Measurements from ENCODE around the gene TMEM186.

Gene TMEM186

DNA sequence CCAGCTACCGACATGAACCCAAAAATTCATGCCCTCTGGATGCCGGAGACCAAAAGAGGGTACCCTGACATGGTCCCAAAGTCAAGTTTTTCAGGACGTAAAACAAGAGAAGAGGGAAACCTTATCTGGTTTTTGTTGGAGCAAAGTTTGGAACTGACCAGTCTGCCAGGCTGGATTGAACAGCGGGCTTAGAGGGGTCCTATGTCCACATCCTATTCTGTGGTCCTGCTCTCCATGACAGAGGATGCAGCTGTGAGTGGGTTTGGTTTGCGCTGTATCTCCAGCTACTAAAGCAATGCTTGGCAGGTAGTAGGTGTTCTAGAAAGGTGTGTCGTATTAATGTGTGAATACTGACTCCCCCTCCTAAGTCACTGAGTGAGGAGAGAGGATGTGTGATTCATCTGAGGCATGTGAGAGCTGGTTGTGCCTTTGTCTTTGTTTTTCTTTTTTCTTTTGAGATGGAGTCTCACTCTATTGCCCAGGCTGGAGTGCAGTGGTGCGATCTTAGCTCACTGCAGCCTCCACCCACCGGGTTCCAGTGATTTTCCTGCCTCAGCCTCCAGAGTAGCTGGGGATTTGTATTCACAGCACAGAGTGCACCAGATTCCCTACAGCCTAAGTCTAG is 31.2 kb upstream of the TMEM186 start:
- no peak overlapping the region for H3K4me3 ChIP-seq (ENCODE audit: low read depth in 1 of 2, low read length in 2 of 2)
- no peaks in the 10 kb centered on the region for H3K27me3 ChIP-seq (ENCODE audit: low read depth, low read length)
- no peaks in the 10 kb centered on the region for H3K4me1 ChIP-seq (ENCODE audit: control insufficient read depth in 1 of 2, insufficient read depth in 2 of 2, low read length in 2 of 2)
- no peaks in the 10 kb centered on the region for H3K9me3 ChIP-seq (ENCODE audit: control insufficient read depth in 1 of 2, low read length in 2 of 2)
- H3K36me3 ChIP-seq (ENCODE audit: control insufficient read depth in 1 of 2, insufficient read depth in 2 of 2, low read length in 2 of 2) = peaks cover 32 to 36% of the 10 kb centered on the region in 2 donors
- no peak overlapping the region for H3K27ac ChIP-seq (ENCODE audit: low read length)

DNA sequence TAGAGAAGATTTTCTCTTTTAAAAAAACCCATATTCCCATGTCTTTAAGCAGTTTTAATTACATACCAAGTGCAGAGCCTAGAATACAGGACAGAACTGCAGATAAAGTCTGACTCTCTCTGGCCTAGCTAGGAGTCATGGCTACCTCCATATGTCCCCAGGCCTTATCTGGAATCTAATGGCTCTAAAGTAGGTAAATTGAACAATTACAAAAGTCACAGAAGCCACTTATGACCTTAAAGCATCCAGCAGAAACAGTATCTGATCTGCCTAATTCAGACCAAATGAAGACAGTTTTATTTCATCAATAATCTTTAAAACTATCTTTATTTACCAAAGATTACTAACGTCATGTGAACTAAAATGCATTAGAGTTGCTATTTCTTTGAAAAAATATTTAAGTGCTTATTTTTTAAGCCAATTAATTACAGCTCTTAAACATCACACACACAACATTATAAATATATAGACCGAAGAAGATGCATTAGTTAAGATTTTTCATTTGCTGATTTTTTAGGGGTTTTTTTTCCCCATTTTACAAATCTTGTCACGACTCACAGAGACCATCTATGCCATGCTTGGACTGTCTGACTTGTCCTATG is 28.9 kb upstream of the TMEM186 start:
- Histone ChIP-seq H3K27ac (ENCODE audit: low read length) (no peak overlapping the region), H3K36me3 (ENCODE audit: control insufficient read depth in 1 of 2, insufficient read depth in 2 of 2, low read length in 2 of 2) (peaks cover 25 to 30% of the 10 kb centered on the region in 2 donors), H3K4me3 (ENCODE audit: low read depth in 1 of 2, low read length in 2 of 2) (no peak overlapping the region), H3K9me3 (ENCODE audit: control insufficient read depth in 1 of 2, low read length in 2 of 2) (no peaks in the 10 kb centered on the region), H3K4me1 (ENCODE audit: control insufficient read depth in 1 of 2, insufficient read depth in 2 of 2, low read length in 2 of 2) (no peaks in the 10 kb centered on the region), H3K27me3 (ENCODE audit: low read depth, low read length) (no peaks in the 10 kb centered on the region)

DNA sequence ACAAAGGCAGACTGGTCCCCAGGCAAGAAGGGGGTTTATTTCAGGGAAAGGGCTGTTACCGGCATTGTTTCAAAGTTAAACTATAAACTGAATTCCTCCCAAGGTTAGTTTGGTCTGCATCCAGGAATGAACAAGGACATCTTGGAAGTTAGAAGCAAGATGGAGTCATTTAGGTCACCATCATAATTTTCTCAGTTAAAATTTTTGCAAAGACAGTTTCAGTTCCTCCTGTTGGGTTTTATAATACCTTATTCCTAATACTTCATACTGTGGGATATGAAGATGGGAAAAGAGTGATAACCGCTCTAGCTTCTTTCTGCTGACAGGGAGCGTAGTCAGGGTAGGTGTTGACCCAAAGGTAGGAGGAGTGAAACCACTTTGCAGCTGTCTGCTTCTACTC is 25.0 kb upstream of the TMEM186 start:
- H3K9me3 ChIP-seq (ENCODE audit: control insufficient read depth in 1 of 2, low read length in 2 of 2) = no peaks in the 10 kb centered on the region
- H3K4me3 ChIP-seq (ENCODE audit: low read depth in 1 of 2, low read length in 2 of 2) = no peak overlapping the region
- no peaks in the 10 kb centered on the region for H3K27me3 ChIP-seq (ENCODE audit: low read depth, low read length)
- no peak overlapping the region for H3K27ac ChIP-seq (ENCODE audit: low read length)
- no peaks in the 10 kb centered on the region for H3K4me1 ChIP-seq (ENCODE audit: control insufficient read depth in 1 of 2, insufficient read depth in 2 of 2, low read length in 2 of 2)
- peaks cover 24 to 34% of the 10 kb centered on the region in 2 donors for H3K36me3 ChIP-seq (ENCODE audit: control insufficient read depth in 1 of 2, insufficient read depth in 2 of 2, low read length in 2 of 2)

DNA sequence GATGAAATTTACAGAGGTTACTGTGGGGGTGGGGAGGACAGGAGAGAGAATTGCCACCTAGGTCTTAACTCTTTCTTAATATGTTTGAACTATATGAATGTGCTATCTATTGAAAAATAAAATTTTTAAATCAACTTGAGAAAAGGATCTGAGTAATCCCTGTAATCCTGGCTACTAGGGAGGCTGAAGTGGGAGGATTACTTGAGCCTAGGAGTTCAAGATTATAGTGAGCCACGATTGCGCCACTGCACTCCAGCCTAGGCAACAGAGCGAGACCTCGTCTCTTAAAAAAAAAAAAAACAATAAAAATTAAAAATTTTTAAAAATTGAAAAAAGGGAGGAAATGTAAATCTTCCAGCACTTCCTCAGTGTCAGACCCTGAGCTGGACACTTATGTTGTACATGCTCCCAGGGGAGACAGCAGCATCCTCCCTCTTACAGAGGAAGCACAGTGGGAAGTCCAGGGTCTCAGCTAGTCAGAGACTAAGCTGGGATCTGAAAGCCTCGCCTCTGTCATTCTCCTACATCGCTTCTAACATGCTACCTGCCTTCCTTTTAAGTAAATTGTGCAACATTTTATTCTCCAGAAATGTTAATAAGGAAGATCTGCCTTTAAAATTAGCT is 22.1 kb upstream of the TMEM186 start:
- no peak overlapping the region for H3K27ac ChIP-seq (ENCODE audit: low read length)
- no peaks in the 10 kb centered on the region for H3K4me1 ChIP-seq (ENCODE audit: control insufficient read depth in 1 of 2, insufficient read depth in 2 of 2, low read length in 2 of 2)
- no peak overlapping the region for H3K4me3 ChIP-seq (ENCODE audit: low read depth in 1 of 2, low read length in 2 of 2)
- no peaks in the 10 kb centered on the region for H3K9me3 ChIP-seq (ENCODE audit: control insufficient read depth in 1 of 2, low read length in 2 of 2)
- peaks cover 38 to 50% of the 10 kb centered on the region in 2 donors for H3K36me3 ChIP-seq (ENCODE audit: control insufficient read depth in 1 of 2, insufficient read depth in 2 of 2, low read length in 2 of 2)
- no peaks in the 10 kb centered on the region for H3K27me3 ChIP-seq (ENCODE audit: low read depth, low read length)

DNA sequence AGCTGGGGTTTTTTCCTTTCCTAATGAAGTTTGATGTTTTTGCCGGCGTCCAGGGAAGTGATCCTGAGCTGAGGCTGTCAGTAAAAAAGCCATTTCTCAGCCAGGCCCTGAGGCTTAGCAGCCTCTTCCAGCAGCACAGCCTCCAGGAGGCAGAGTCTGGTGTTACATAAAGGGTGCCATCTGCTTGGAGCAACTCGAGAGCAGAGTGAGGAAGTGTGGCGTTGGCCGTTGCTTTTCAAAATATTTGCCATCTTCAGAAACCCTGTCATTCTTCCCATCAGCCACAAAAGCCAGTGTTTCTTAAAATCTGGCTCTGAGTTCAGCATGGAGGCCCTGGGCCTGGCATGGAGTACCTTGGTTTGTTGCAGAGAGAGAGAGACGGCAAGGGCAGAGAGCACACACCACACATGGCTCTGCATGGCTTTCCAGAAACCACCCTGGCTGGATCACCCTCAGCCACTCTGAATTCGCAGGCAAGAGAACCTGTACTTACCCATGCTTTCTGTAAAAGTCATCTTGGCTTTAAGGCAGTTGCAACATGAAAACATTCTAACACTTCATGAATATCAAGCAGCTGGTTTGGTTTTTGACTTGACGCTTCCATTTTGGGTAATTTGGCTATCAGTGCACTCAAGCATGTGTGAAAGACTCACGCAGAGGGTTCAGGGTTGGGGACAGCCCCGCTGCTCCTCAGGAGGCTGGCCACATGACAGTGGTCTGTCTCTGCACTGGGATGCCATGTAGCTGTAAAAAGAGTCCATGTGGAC is 21.2 kb upstream of the TMEM186 start:
- no peaks in the 10 kb centered on the region for H3K4me1 ChIP-seq (ENCODE audit: control insufficient read depth in 1 of 2, insufficient read depth in 2 of 2, low read length in 2 of 2)
- no peaks in the 10 kb centered on the region for H3K9me3 ChIP-seq (ENCODE audit: control insufficient read depth in 1 of 2, low read length in 2 of 2)
- no peak overlapping the region for H3K27ac ChIP-seq (ENCODE audit: low read length)
- H3K4me3 ChIP-seq (ENCODE audit: low read depth in 1 of 2, low read length in 2 of 2) = no peak overlapping the region
- no peaks in the 10 kb centered on the region for H3K27me3 ChIP-seq (ENCODE audit: low read depth, low read length)
- H3K36me3 ChIP-seq (ENCODE audit: control insufficient read depth in 1 of 2, insufficient read depth in 2 of 2, low read length in 2 of 2) = peaks cover 46 to 54% of the 10 kb centered on the region in 2 donors

DNA sequence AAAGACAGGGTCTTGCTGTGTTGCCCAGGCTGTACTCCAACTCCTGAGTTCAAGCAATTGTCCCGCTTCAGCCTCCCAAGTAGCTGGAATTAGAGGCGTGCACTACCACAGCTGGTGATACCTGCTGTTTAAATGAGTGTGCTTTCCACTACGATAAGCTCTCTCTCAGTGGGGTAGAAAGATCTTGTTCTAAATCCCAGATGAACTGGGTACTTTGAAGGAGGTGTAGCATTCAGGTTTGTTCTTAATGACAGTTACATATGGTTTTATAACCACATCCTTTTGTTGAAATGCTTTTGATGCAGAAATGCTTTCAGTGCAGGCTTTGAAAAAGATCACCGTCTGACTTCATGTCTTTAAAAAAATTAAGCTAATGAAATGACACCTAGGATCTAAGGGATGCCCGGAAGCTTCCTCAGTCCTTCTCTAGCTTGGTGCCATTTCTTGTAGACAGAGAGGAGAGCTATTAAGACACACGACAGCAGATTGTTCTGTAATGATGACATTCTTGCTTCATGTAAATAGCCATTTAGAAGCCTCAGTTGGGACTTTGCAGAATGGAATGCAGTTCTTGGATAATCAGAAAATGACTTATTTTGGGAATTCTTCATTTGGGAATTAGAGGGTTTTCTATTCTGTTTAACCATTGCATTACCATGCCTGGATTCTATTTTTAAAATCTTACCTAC is 19.7 kb upstream of the TMEM186 start:
- H3K27ac ChIP-seq (ENCODE audit: low read length) = no peak overlapping the region
- no peaks in the 10 kb centered on the region for H3K9me3 ChIP-seq (ENCODE audit: control insufficient read depth in 1 of 2, low read length in 2 of 2)
- peaks cover 62% of the 10 kb centered on the region in 2 donors for H3K36me3 ChIP-seq (ENCODE audit: control insufficient read depth in 1 of 2, insufficient read depth in 2 of 2, low read length in 2 of 2)
- H3K4me3 ChIP-seq (ENCODE audit: low read depth in 1 of 2, low read length in 2 of 2) = no peak overlapping the region
- no peaks in the 10 kb centered on the region for H3K27me3 ChIP-seq (ENCODE audit: low read depth, low read length)
- H3K4me1 ChIP-seq (ENCODE audit: control insufficient read depth in 1 of 2, insufficient read depth in 2 of 2, low read length in 2 of 2) = no peaks in the 10 kb centered on the region

DNA sequence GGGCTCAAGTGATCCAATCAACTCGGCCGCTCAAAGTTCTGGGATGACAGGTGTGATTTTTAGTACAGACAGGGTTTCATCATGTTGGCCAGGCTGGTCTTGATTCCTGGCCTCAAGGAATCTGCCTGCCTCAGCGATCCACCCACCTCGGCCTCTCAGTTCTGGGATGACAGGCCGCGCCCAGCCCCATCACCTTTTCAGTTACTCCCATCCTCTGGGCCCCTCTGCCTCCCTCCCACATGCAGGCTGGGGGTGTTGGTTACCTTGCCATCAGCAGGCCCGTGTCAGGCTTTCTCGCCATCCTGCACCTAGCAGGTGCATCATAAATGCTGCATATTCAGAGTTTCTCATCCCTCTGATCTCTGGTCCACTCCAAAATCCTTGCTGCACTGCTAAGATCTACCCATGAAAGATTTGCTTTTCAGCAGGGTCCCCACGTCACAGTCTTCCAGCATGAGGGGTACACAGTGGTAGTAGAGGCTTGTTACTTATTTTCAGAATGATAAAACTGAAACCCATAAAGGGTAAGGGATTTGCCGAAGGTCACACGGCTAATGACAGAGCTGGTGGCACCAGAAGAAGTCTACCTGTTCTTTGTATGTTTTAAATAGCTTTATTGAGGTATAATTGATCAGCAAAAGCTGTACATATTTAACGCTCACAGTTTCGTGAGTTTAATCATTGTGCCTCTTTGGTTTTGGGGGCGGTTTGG is 16.8 kb upstream of the TMEM186 start:
- Histone ChIP-seq H3K27ac (ENCODE audit: low read length) (no peak overlapping the region), H3K27me3 (ENCODE audit: low read depth, low read length) (no peaks in the 10 kb centered on the region), H3K4me3 (ENCODE audit: low read depth in 1 of 2, low read length in 2 of 2) (no peak overlapping the region), H3K9me3 (ENCODE audit: control insufficient read depth in 1 of 2, low read length in 2 of 2) (no peaks in the 10 kb centered on the region), H3K4me1 (ENCODE audit: control insufficient read depth in 1 of 2, insufficient read depth in 2 of 2, low read length in 2 of 2) (no peaks in the 10 kb centered on the region), H3K36me3 (ENCODE audit: control insufficient read depth in 1 of 2, insufficient read depth in 2 of 2, low read length in 2 of 2) (peaks cover 65 to 75% of the 10 kb centered on the region in 2 donors)

DNA sequence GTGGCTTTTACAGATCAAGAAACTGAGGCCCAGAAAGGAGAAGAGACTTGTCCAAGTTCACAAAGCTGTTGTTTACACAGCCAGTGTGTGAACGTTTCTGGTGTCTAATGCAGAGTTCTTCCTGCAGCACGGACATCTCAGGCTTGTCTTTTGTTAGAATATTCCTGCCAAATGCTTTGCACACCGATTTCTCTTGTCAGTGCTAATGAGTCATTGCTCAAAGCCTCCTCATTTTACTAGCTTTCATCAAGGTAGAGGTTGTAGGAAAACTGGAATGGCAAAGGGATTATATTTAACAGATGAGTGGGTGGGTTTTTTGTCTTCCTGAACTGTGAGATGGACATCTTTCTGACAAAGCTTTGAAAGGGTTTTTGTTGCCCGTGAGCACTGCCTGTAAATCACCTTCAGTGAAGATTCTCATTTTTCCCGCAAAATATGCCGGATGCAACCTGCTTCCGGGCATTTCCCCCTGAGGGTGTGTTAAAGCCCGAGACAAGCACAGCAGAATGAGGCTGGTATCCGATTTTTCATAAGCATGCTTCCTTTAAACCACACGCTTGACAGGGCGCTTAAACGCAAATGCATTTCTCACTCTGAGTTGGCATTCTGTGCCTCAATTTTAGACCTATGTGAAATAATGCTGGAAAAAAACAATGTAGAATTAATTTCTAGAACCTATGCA is 14.9 kb upstream of the TMEM186 start:
- H3K9me3 ChIP-seq (ENCODE audit: control insufficient read depth in 1 of 2, low read length in 2 of 2) = no peaks in the 10 kb centered on the region
- no peak overlapping the region for H3K27ac ChIP-seq (ENCODE audit: low read length)
- H3K36me3 ChIP-seq (ENCODE audit: control insufficient read depth in 1 of 2, insufficient read depth in 2 of 2, low read length in 2 of 2) = peaks cover 70 to 83% of the 10 kb centered on the region in 2 donors
- H3K27me3 ChIP-seq (ENCODE audit: low read depth, low read length) = no peaks in the 10 kb centered on the region
- no peak overlapping the region for H3K4me3 ChIP-seq (ENCODE audit: low read depth in 1 of 2, low read length in 2 of 2)
- H3K4me1 ChIP-seq (ENCODE audit: control insufficient read depth in 1 of 2, insufficient read depth in 2 of 2, low read length in 2 of 2) = no peaks in the 10 kb centered on the region

DNA sequence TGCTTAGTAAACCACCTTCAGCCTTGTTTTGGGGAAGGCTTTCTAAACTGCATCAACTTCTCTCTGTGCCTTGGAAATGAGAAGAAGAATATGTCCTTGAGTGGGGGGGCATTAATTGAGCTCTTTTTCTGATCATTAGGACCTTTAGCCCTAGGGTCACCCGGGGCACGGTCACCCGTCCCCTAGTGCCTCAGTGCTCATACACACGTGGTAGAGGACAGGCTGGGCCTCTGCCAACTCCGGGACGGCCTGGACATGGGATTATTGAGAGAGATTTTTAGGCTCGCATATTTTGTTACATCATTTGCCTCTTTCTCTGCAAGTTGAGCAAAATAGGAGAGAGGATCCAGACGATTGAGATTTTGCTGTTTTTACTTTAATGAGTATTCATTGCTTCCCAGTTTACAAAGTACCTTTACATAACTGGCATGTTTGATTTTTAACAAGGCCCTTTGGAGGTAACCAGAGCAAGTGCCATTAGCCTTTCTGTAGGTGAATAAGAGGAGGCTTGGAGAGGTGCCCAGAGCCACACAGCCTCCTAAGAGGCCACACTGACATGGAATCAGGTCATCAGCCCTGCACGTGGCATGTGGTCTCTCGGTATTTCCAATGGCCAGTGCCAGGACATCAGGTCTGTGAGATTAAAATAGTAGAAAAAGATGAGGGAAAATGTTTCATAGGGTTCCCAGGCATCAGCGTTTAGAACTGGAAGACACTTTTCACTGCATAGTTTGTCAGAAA is 11.3 kb upstream of the TMEM186 start:
- Histone ChIP-seq H3K9me3 (ENCODE audit: control insufficient read depth in 1 of 2, low read length in 2 of 2) (no peaks in the 10 kb centered on the region), H3K27ac (ENCODE audit: low read length) (no peak overlapping the region), H3K27me3 (ENCODE audit: low read depth, low read length) (no peaks in the 10 kb centered on the region), H3K4me3 (ENCODE audit: low read depth in 1 of 2, low read length in 2 of 2) (no peak overlapping the region), H3K36me3 (ENCODE audit: control insufficient read depth in 1 of 2, insufficient read depth in 2 of 2, low read length in 2 of 2) (peaks cover 72 to 90% of the 10 kb centered on the region in 2 donors), H3K4me1 (ENCODE audit: control insufficient read depth in 1 of 2, insufficient read depth in 2 of 2, low read length in 2 of 2) (no peaks in the 10 kb centered on the region)

DNA sequence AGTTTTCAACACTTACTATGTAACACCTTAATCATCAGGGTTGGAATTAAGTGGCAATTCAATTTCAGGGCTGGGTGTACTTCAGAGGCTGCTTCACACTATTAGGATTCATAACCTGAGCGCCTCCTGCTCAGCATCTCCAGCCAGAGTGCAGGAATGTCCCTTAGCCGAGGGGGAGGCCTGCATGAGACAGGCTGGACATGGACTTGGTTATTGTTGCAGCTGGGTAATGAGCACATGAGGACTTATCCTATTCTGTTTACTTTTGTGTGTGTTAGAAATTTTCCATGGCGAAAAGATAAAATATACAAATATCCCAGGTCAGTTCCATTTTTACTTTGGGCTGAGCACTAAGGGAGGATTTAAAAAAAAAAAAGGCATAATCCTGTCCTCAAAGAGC is 10.6 kb upstream of the TMEM186 start:
- no peaks in the 10 kb centered on the region for H3K4me1 ChIP-seq (ENCODE audit: control insufficient read depth in 1 of 2, insufficient read depth in 2 of 2, low read length in 2 of 2)
- H3K36me3 ChIP-seq (ENCODE audit: control insufficient read depth in 1 of 2, insufficient read depth in 2 of 2, low read length in 2 of 2) = peaks cover 69 to 86% of the 10 kb centered on the region in 2 donors
- no peaks in the 10 kb centered on the region for H3K27me3 ChIP-seq (ENCODE audit: low read depth, low read length)
- H3K27ac ChIP-seq (ENCODE audit: low read length) = no peak overlapping the region
- H3K9me3 ChIP-seq (ENCODE audit: control insufficient read depth in 1 of 2, low read length in 2 of 2) = no peaks in the 10 kb centered on the region
- no peak overlapping the region for H3K4me3 ChIP-seq (ENCODE audit: low read depth in 1 of 2, low read length in 2 of 2)
